Measurements from ENCODE around the gene BCL2L15.

DNA sequence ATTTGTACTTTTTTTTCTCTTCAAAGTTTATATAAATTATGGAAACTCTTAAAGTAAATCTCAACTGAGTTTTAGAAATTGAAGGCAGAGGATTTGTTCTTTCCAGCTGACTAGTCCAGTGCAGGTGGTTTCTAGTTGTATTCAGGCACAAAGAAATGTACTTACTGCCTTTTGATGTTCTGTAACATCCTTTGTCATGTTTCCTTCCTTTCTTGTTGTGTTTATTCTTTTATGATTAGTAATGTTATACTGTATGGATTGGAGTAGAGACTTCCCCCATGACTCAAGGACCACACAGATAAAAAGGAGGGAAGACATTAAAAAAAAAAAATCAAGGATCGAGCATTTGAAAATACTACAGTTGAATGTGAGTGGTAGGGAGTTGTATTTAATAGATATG is 49.8 kb upstream of the BCL2L15 start:
- TF ChIP-seq, protein P1, sequence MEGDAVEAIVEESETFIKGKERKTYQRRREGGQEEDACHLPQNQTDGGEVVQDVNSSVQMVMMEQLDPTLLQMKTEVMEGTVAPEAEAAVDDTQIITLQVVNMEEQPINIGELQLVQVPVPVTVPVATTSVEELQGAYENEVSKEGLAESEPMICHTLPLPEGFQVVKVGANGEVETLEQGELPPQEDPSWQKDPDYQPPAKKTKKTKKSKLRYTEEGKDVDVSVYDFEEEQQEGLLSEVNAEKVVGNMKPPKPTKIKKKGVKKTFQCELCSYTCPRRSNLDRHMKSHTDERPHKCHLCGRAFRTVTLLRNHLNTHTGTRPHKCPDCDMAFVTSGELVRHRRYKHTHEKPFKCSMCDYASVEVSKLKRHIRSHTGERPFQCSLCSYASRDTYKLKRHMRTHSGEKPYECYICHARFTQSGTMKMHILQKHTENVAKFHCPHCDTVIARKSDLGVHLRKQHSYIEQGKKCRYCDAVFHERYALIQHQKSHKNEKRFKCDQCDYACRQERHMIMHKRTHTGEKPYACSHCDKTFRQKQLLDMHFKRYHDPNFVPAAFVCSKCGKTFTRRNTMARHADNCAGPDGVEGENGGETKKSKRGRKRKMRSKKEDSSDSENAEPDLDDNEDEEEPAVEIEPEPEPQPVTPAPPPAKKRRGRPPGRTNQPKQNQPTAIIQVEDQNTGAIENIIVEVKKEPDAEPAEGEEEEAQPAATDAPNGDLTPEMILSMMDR (IDR thresholded peaks at IDR 0.05): no peak
- TF ChIP-seq, protein P2, sequence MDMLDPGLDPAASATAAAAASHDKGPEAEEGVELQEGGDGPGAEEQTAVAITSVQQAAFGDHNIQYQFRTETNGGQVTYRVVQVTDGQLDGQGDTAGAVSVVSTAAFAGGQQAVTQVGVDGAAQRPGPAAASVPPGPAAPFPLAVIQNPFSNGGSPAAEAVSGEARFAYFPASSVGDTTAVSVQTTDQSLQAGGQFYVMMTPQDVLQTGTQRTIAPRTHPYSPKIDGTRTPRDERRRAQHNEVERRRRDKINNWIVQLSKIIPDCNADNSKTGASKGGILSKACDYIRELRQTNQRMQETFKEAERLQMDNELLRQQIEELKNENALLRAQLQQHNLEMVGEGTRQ (CRISPR knock-in tag; IDR thresholded peaks at IDR 0.05): no peak

Measured in WTC11 (cell line).